Skin of body (tissue), 2 donors: ENCODE measurements around the gene SPRED2. TPM values are rescaled to one million over a fixed set of nuclear protein-coding genes. Genes with fewer than 3 reads are reported as not detected.

Source experiments
- DNase-seq: peaks from one replicate; lab custom pipeline; 2025; lab: John Stamatoyannopoulos, UW
- total RNA-seq: library from RNA; depleted of rRNA; stranded (reverse); fragments of >200 nt; gene quantifications from one replicate; pipeline ENCODE4 v1.2.3, GENCODE V29; 2014

SPRED2 gene
- total RNA-seq, 1 donor from 2014 or later, result 11.4 TPM

DNA sequence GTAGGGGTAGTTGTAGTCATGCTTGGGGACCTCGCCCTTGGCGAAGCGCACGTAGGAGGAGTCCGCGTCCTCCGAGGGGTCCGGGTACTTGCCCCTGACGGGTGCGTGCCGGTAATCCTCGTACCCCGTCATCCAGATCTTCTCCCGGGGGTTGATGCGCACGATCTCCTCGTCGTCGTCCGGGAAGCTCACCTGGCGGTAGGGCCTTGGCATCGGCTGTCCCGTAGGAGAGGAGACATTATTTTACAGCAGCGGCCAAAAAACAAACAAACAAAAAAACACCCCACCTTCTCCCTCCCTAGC lies 118.5 kb downstream of the SPRED2 start:
- no peak for DNase-seq

- DNase-seq, result no peak
Observed at GRCh38 chr2:65313126-65313953, 119.1 kb downstream of the SPRED2 start.

DNA sequence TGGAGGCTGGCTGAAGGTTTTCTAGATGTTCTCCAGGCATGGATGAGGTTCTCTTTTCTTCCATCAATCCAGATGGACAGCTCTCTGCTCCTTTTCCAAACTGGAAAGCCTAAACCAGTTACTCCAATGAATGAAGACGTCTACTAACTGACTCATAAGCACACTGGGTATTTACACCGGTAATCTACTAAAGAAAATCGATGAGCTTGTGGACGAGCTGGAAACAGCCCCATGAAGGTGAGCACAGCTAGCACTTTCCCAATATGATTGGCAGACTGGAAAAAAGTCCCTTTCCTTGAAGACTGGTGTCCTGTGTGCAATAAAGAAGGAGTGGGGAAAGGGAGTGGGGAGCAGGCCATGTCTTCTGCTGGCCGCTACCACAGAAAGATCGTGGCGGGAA lies 120.8 kb downstream of the SPRED2 start:
- no peak for DNase-seq

DNA sequence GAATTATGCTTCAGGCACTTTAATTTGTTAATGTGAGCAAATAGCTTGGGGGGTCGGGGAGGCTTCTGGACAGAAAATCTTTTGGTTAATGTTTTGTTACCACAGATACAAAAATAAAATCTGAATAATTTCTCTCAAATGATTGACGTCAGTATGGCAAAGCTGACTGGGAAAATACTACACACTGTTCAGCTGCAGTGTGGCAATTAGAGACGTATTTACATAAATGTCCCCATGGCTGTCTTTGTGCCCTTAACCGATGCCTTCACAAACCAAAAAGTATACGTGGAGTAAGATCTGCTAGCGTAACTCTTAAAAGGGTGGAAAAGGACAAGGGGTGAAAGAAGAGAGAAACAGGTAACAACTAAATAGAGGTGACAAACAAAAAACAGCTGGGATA lies 121.3 kb downstream of the SPRED2 start:
- no peak for DNase-seq

GRCh38 chr2:65309699-65310098 lies 122.7 kb downstream of the SPRED2 start:
- no peak for DNase-seq

- DNase-seq, result no peak
Observed at GRCh38 chr2:65305934-65306333, 126.5 kb downstream of the SPRED2 start.

- peak; percentile 86 for DNase-seq
Observed at GRCh38 chr2:65300761-65301711, 131.4 kb downstream of the SPRED2 start.

GRCh38 chr2:65300134-65300760 lies 132.2 kb downstream of the SPRED2 start:
- peak; percentile 75 for DNase-seq

DNA sequence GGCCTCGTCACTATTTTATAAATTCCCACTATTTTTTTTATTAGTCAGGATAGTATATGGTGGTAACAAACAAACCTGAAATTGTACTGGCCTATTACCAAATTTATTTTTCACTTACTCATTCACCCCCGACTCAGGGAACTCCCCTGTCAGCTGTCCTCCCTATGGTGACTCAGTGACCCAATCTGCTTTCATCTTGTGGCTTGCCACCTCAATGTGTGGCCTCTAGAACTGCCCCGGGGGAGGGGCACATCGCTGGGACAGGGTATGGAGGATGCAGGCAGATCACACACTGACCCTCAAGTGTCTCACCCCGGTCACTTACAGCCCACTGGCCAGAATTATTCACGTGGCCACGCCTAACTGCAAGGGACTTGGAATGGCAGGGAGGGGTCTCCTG lies 133.2 kb downstream of the SPRED2 start:
- no peak for DNase-seq

DNA sequence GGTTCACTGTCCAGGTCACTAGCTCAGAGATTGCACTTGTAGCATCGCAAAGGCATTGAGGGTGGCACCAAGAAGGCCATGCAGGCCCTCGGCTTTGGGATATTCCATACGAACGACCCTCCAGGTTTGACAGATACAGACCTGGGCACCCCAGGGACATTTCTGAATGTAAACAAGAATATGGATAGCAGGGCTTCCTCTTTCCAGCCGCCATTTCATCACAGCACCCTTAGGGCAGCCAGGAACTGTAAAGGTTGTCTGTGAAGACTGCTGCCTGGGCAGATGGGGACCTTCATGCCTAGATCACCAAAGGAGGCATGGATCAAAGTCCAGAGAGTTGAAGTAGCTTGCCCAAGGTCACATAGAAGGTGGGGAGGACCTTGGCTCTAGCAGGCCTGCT lies 134.3 kb downstream of the SPRED2 start:
- DNase-seq, result no peak

GRCh38 chr2:65297544-65297943 lies 134.9 kb downstream of the SPRED2 start:
- no peak for DNase-seq

DNA sequence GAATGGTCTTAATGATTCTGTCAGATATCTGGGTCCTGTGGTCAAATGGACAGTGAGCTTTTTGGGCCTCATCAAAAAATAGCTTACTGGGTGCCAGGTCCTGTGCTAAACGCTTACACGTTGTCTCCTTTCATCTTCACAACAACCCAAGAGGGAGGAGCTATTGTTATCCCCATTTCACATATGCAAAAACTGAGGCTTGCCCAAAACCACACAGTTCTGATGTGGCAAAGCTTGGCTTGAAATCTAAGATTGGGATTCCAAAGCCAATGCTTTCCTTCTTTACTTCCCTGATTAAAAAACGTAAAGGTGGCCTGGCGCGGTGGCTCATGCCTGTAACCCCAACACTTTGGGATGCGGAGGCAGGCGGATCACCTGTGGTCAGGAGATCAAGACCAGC lies 135.4 kb downstream of the SPRED2 start:
- DNase-seq, result no peak

DNA sequence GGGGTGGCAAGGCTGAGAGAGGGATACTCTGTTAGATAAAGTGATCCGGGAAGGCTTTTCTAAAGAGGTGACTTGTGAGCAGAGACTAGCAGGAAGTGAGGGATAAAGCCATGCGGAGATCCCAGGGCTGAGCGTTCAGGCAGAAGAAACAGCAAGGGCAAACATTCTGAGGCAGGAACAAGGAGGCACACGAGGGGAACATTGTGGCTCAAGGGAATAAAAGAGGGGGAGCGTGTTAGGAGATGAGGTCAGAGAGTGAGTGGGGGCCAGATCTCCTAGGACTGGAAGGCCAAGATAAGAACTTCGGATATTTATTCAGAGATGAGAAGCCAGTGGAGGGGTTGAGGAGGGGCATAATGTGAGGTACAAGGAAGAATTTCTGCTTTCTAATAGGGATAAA lies 137.7 kb downstream of the SPRED2 start:
- no peak for DNase-seq

GRCh38 chr2:65294136-65294535 lies 138.3 kb downstream of the SPRED2 start:
- no peak for DNase-seq

DNA sequence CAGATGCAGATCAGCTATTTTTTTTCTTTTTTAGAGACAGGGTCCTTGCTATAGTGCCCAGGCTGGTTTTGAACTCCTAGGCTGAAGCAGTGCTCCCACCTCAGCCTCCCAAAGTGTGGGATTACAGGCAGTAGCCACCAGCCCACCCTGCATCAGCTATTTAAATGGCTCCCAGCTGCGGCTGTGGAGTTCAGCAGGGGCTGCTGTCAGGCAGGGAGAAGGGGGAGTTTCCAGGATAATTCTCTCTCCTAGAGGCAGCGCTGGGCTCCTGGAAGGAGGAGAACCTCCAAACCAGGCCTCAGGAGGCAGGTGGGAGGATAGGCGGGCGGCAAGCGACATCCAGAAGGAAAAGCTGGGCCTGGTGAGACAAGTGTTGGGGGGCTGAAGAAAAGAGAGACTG lies 139.0 kb downstream of the SPRED2 start:
- no peak for DNase-seq

GRCh38 chr2:65292461-65293011 lies 139.9 kb downstream of the SPRED2 start:
- peak; percentile 82 for DNase-seq

DNA sequence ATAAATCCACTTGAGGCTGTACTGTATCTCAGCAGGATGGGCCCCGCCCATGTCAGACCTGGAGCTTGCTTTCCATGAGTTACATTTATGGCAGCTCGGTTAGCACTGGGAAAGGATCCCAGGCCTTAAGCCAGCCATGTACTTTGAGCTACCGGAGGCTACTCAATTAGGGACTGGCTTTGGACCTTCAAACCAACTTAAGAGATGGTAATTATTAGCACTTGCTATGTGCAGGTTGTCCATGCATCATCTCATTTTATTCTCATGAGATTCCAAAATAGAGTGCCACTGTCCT lies 140.3 kb downstream of the SPRED2 start:
- DNase-seq, result no peak

- peak; percentile 5 for DNase-seq
Observed at GRCh38 chr2:65291216-65292105, 140.9 kb downstream of the SPRED2 start.

GRCh38 chr2:65287364-65287763 lies 145.0 kb downstream of the SPRED2 start:
- no peak for DNase-seq

DNA sequence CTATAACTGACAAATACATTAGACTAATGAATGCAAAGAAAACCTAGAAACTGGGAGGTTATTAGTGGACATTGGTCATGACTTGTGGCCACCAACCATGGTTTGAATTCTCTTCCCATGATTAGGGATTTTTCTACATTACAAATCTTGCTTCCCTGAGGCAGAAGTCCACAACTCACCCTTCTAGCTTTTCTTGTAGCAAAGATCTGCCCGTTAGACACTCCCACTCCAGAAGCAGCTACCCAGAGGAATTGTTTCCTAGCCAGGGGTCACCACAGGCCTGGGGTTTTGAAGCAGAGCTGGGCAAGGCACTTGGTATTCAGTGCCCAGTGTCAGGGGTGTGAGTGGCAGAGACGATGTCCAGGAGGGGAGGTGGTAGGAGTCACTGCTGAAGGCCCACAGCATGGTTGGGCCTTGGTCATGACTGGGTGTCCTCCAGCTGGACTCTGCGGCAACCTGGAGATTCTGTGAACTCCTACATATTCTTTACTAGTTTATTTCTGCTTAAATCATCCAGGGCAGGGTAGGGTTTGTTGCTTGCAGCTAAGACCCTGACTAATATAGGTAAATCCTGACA lies 149.8 kb downstream of the SPRED2 start:
- DNase-seq, result no peak
